Lung (tissue), 12 donors: ENCODE results near the gene NLGN1. TPM values are rescaled to one million over a fixed set of nuclear protein-coding genes. Genes with fewer than 3 reads are reported as not detected.

Source experiments
- ATAC-seq: fragments of 200-7000 bp; cut with Tn5 transposase; one replicate; pipeline ENCODE4 v1.9.1; 2020; ENCODE audit warnings: moderate number of reproducible peaks; ENCODE audit not compliant: insufficient read depth, low FRiP score
- DNase-seq, 3 donors: peaks; one replicate each; pipeline ENCODE4 v3.0.0-alpha.2; 2013 to 2017
- H3K27ac ChIP-seq, 2 donors: one replicate each; pipeline ENCODE4 v1.5.1; 2013; ENCODE audit warnings: mild to moderate bottlenecking in 2 of 2, moderate library complexity in 2 of 2, control low read depth in 1 of 2, inconsistent platforms in 1 of 2, low read depth in 1 of 2, low read length in 1 of 2
- H3K27me3 ChIP-seq, 3 donors: one replicate each; pipeline ENCODE4 v1.5.1; 2013; ENCODE audit warnings: low read length in 2 of 3; ENCODE audit not compliant: control insufficient read depth in 3 of 3, insufficient read depth in 3 of 3
- H3K36me3 ChIP-seq, 4 donors: one replicate each; pipeline ENCODE4 v1.5.1; 2013; ENCODE audit warnings: low read length in 4 of 4, mild to moderate bottlenecking in 1 of 4, moderate library complexity in 1 of 4; ENCODE audit not compliant: control insufficient read depth in 4 of 4, insufficient read depth in 4 of 4
- H3K4me1 ChIP-seq, 5 donors: one replicate each; pipeline ENCODE4 v1.5.1; 2013; ENCODE audit warnings: low read length in 5 of 5, mild to moderate bottlenecking in 2 of 5, moderate library complexity in 1 of 5; ENCODE audit not compliant: control insufficient read depth in 5 of 5, insufficient read depth in 5 of 5
- H3K4me3 ChIP-seq: one replicate; pipeline ENCODE4 v1.5.1; 2013; ENCODE audit warnings: mild to moderate bottlenecking, control low read depth, moderate library complexity
- H3K9ac ChIP-seq, 2 donors: one replicate each; pipeline ENCODE4 v1.5.1; 2013; ENCODE audit warnings: low read length in 2 of 2, control low read depth in 1 of 2; ENCODE audit not compliant: insufficient read depth in 1 of 2
- H3K9me3 ChIP-seq, 4 donors: one replicate each; pipeline ENCODE4 v1.5.1; 2013; ENCODE audit warnings: low read length in 3 of 4, mild to moderate bottlenecking in 1 of 4, moderate library complexity in 1 of 4; ENCODE audit not compliant: control insufficient read depth in 4 of 4, insufficient read depth in 3 of 4
- WGBS, 2 donors: extraction: QIAGEN DNeasy Blood & Tissue Kit; methylation state at CpG; one replicate each; pipeline ENCODE4 v1.1.7; 2013; 5-methylcytosine and 5-hydroxymethylcytosine counted together
- polyA plus RNA-seq, 2 donors: library from polyadenylated mRNA; stranded (reverse); fragments of 200-250 nt; gene quantifications; one replicate each; pipeline ENCODE4 v1.2.1, GENCODE V29; 2013
- total RNA-seq, 2 donors: library from RNA; depleted of rRNA in 1 of 2; stranded (reverse); fragments of >200 nt in 1 of 2; gene quantifications; one replicate each; pipeline ENCODE4 v1.2.1, GENCODE V29; 2014 to 2021
- TF ChIP-seq, protein P1 (sequence below): IDR thresholded peaks from 2 replicates; pipeline ENCODE4 v1.5.1; 2012; ENCODE audit warnings: mild to moderate bottlenecking; ENCODE audit errors: control extremely low read depth, extremely low read depth
- donor health status: control.
- donor health status: control.
- donor health status: Bipolar disorder and iron deficiency.
- donor health status: healthy.
- donor health status: DM: yes; HTN: yes; CAD: no.

NLGN1 gene
- total and polyA plus RNA-seq, 4 donors, result 0.24 to 22.2 (median 1.9) TPM

DNA sequence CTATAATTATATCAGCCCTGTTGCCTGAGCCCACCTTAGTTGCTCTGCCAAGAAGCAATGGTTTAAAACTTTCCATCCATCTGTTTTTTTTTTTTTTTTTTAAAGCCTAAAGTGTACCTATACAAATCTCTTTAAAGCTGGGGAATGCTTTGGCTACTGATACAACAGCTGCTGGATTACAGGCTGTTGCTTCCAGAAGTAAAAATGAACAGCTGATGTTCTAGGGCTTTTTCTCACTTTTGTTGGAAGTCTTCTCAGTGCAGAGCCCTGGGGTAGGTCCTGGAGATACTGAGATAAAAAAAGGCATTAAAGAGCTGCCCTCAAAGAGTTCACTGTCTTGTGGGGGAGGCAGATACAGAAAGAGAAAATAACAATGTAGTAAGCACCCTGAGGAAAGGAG lies 218.1 kb downstream of the NLGN1 start:
- TF ChIP-seq, protein P1, sequence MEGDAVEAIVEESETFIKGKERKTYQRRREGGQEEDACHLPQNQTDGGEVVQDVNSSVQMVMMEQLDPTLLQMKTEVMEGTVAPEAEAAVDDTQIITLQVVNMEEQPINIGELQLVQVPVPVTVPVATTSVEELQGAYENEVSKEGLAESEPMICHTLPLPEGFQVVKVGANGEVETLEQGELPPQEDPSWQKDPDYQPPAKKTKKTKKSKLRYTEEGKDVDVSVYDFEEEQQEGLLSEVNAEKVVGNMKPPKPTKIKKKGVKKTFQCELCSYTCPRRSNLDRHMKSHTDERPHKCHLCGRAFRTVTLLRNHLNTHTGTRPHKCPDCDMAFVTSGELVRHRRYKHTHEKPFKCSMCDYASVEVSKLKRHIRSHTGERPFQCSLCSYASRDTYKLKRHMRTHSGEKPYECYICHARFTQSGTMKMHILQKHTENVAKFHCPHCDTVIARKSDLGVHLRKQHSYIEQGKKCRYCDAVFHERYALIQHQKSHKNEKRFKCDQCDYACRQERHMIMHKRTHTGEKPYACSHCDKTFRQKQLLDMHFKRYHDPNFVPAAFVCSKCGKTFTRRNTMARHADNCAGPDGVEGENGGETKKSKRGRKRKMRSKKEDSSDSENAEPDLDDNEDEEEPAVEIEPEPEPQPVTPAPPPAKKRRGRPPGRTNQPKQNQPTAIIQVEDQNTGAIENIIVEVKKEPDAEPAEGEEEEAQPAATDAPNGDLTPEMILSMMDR, result no peak
- Histone ChIP-seq H3K27ac (no peak overlapping the region), H3K9me3 (no peaks in the 10 kb centered on the region), H3K9ac (no peak overlapping the region), H3K36me3 (no peaks in the 10 kb centered on the region), H3K4me1 (peaks cover 0 to 6% (median 1%) of the 10 kb centered on the region in 5 donors), H3K4me3 (no peak overlapping the region), H3K27me3 (no peaks in the 10 kb centered on the region)
- ATAC-seq, result no peak
- no peak for DNase-seq

DNA sequence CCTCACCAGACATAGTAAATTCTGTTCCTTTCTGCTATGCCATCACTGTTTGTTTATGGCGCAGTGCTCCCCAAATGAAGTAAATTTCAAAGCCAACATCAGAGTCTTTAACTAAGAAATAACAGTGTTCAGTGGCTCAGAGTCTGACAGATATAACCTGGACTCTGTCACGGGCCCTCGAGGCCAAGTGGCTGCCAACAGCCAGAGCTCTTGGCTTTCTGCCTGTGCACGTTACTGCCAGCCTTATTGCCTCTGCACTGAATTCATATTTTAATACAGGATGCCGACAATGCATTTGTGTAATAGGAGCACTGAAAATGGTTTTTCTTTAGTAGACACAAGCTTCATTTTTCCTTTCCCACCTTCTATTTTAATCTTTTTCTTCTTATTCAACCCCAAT lies 219.9 kb downstream of the NLGN1 start:
- peak in 2 of 3 donors; percentile 37 to 46 for DNase-seq
- WGBS, 2 donors, result 58 to 80% methylated on average over 5 of the region's 5 CpGs
- ATAC-seq, result no peak

DNA sequence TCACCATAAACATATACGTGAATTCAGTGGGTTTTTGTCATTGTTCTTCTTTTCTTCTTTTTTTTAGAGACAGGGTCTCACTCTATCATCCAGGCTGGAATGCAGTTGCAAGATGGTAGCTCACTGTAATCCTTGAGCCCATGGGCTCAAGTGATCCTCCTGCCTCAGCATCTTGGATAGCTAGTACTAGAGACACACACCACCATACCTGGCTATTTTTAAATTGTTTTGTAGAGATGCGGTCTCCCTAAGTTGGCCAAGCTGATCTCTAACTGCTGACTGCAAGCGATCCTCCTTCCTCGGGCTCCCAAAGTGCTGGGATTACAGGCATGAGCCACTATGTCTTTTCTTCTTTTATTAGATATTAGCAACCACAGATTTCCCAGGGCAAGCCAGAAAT lies 220.6 kb downstream of the NLGN1 start:
- ATAC-seq, result no peak
- WGBS, 2 donors, result 91 to 93% methylated on average over 4 of the region's 4 CpGs
- no peak for DNase-seq
- Histone ChIP-seq H3K9ac (no peak overlapping the region), H3K4me3 (no peak overlapping the region), H3K27ac (peak overlapping the region in 1 of 2 donors; percentile 17), H3K27me3 (no peaks in the 10 kb centered on the region), H3K36me3 (no peaks in the 10 kb centered on the region), H3K9me3 (no peaks in the 10 kb centered on the region), H3K4me1 (peaks cover 0 to 6% (median 1%) of the 10 kb centered on the region in 5 donors)
- TF ChIP-seq, protein P1, result no peak

More for the DNA sequence above, 219.9 kb downstream of the NLGN1 start:
- H3K36me3 ChIP-seq, result no peaks in the 10 kb centered on the region
- no peak overlapping the region for H3K4me3 ChIP-seq
- TF ChIP-seq, protein P1, result no peak
- no peak overlapping the region for H3K9ac ChIP-seq
- no peaks in the 10 kb centered on the region for H3K9me3 ChIP-seq
- peak overlapping the region in 1 of 2 donors; percentile 18 for H3K27ac ChIP-seq
- peaks cover 0 to 6% (median 1%) of the 10 kb centered on the region in 5 donors for H3K4me1 ChIP-seq
- no peaks in the 10 kb centered on the region for H3K27me3 ChIP-seq

DNA sequence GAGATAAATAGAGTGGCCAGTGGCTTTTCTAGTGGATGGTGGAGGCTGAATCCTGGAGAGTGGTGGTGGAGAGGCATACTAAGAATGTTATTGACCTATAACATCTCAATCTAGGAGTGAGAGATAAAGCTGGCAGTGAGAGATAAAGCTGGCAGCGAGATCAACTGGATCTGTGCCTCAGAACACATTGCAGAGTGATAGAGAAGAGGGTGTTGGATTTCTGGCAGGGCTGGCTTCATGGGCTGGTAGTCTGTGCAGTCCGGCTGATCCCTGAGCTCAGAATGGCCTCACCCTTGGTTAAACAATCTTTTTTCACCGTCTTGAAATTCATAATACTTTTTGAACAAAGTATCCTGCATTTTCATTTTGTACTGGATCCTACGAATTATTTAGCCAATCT lies 221.2 kb downstream of the NLGN1 start:
- TF ChIP-seq, protein P1, result no peak
- Histone ChIP-seq H3K9ac (no peak overlapping the region), H3K27me3 (no peaks in the 10 kb centered on the region), H3K4me1 (peaks cover 0 to 6% (median 1%) of the 10 kb centered on the region in 5 donors), H3K9me3 (no peaks in the 10 kb centered on the region), H3K27ac (peak overlapping the region in 1 of 2 donors; percentile 17), H3K36me3 (no peaks in the 10 kb centered on the region), H3K4me3 (no peak overlapping the region)
- no peak for DNase-seq
- ATAC-seq, result no peak
- 29 to 39% methylated on average over 4 of the region's 4 CpGs for WGBS, 2 donors
